ENCODE data around the gene ABO. TPM values are rescaled to one million over a fixed set of nuclear protein-coding genes. Genes with fewer than 3 reads are reported as not detected.
"Not testable (repeated sequence)": the region's sequence is repeated elsewhere in the genome, so short reads cannot be mapped to it uniquely, and the experiment has no call there.

The ABO gene
- total RNA-seq, 1 donor from 2014 or later, result 4.8 TPM

DNA sequence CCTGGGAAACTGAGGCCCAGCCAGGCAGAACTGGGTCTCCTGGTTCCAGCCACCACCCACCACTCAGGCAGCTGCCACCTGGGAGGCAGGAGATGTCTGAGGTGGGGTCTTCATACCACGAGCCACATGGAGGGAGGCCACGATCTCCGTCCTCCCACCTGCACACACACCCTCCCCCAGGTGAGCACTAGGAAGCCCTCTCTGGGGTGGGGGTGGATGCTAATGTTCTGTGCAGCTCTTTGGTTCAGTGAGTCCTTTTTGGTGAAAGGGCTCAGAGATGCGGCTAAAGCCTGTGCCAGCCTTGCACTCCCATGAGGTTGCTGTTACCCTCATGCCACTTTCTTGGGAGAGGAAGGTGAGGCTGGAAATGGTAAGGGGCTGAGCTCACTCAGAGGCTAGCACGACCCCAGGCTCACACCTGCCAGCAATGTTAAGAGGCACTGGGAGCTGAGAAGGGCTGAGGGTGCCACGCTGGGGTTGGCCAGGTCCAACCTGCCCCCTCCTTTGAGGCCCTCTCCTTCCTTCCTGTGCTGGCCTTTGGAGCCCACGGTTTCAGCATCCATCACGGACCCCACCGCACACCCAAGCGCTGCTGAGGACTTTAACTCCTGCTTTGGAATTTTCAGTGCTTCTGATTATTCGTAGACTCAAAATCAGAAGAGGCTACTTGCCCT, 39.3 kb downstream of the ABO start:
- intact Hi-C loops (cut with DNase I), result no loop called here
- TF ChIP-seq, protein P1, sequence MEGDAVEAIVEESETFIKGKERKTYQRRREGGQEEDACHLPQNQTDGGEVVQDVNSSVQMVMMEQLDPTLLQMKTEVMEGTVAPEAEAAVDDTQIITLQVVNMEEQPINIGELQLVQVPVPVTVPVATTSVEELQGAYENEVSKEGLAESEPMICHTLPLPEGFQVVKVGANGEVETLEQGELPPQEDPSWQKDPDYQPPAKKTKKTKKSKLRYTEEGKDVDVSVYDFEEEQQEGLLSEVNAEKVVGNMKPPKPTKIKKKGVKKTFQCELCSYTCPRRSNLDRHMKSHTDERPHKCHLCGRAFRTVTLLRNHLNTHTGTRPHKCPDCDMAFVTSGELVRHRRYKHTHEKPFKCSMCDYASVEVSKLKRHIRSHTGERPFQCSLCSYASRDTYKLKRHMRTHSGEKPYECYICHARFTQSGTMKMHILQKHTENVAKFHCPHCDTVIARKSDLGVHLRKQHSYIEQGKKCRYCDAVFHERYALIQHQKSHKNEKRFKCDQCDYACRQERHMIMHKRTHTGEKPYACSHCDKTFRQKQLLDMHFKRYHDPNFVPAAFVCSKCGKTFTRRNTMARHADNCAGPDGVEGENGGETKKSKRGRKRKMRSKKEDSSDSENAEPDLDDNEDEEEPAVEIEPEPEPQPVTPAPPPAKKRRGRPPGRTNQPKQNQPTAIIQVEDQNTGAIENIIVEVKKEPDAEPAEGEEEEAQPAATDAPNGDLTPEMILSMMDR (IDR thresholded peaks at IDR 0.05), result no peak
- Histone ChIP-seq H3K36me3 (no peaks in the 10 kb centered on the region), H3K9me3 (no peaks in the 10 kb centered on the region), H3K27me3 (no peaks in the 10 kb centered on the region), H3K27ac (no peak overlapping the region), H3K4me1 (no peaks in the 10 kb centered on the region), H3K4me3 (no peak overlapping the region)
- DNase-seq (ENCODE audit: low spot score in 2 of 2), result peak in 1 of 2 donors; percentile 38

DNA sequence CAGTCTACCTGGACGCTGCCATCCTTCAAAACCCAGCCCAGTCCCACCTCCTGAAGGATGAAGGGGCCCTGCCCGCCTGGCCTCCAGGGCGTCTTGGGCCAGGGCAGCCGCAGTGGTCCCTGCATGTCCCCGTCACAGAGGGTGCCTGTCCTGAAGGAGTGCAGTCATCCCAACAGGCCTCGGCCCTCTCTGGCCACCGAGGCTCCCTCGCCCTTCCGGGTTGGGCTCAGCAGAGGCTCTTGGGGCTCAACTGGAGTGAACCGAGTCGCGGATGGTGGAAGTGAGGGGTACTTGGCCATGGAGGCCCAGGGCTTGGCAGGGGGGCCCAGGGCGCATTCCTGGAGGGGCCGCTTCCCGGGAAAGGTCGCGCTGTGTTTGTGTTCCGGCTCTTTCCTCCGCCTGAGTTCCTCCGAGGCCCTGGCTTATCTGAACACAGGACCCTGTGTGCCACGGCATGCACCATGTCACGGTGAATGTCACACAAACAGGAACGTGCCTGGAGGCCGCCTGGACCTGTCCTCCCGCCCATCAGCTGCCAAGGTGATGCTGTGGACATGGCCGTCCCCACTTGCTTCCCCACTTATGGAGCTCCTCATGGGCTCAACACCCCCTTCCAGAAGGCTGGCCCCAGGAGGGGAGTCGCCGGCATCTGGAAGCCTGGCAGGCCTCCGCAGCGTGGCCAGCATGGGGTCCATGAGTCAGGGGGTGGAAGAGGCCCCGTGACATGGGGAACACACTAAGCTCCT, 40.3 kb downstream of the ABO start:
- TF ChIP-seq, protein P1 (IDR thresholded peaks at IDR 0.05), result no peak
- DNase-seq (ENCODE audit: low spot score in 2 of 2), result peak in 1 of 2 donors; percentile 54
- Histone ChIP-seq H3K9me3 (no peaks in the 10 kb centered on the region), H3K36me3 (no peaks in the 10 kb centered on the region), H3K4me3 (no peak overlapping the region), H3K27ac (no peak overlapping the region), H3K4me1 (no peaks in the 10 kb centered on the region), H3K27me3 (no peaks in the 10 kb centered on the region)
- intact Hi-C loops (cut with DNase I), result no loop called here

GRCh38 chr9:133233681-133234432, 41.1 kb downstream of the ABO start:
- intact Hi-C loops (cut with DNase I), result no loop called here
- Histone ChIP-seq H3K27ac (no peak overlapping the region), H3K27me3 (no peaks in the 10 kb centered on the region), H3K36me3 (no peaks in the 10 kb centered on the region), H3K4me3 (no peak overlapping the region), H3K4me1 (no peaks in the 10 kb centered on the region), H3K9me3 (no peaks in the 10 kb centered on the region)
- peak in 1 of 2 donors; percentile 40 for DNase-seq (ENCODE audit: low spot score in 2 of 2)
- TF ChIP-seq, protein P1 (IDR thresholded peaks at IDR 0.05), result no peak

DNA sequence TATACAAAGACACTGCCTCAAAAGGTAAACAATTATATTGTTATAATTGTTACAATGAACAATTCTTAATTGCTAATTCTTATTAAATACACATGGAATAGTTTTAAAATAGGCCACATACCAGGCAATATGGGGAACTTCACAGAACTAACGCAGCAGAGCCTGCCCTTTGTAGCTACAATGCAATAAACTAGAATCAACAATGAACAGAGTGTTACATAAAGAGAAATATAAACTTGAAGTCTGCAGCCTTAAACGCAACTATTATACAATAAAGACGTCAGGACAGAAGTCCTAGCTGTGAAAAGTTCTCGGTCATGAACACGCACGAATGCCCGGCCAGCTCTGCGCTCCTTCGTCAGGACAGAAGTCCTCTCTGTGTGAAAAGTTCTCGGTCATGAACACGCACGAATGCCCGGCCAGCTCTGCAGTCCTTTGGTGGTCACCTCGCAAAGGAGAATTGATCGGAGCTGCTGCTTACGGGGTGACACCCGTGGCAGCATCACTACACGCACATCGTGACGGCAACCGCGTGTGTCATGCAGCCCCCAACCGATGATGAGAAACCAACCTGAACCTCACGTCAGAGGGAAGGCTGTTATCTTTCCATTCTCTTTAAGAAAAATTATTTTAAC, 43.0 kb downstream of the ABO start:
- intact Hi-C loops (cut with DNase I); H3K27ac ChIP-seq; H3K4me3 ChIP-seq; H3K36me3 ChIP-seq; H3K27me3 ChIP-seq; H3K9me3 ChIP-seq; H3K4me1 ChIP-seq: not testable (repeated sequence)
- DNase-seq (ENCODE audit: low spot score in 2 of 2), result peak in 1 of 2 donors; percentile 21

DNA sequence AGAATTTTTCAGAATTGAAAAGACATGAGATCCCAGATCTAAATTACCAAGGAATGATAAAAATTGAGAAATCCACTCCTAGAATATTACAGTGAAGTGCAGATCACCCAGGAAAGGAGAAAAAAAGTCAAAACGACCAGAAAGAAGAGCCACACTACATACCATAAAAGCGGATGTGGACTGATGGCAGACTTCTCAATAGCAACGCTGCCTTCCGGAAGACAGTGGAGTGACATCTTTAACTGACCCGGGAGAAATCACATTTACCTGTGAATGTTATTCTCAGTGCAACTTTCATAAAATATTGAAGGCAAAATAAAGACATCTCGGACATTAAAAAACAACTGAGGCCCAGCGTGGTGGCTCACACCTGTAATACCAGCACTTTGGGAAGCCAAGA, 44.5 kb downstream of the ABO start:
- H3K4me3 ChIP-seq; intact Hi-C loops (cut with DNase I): not testable (repeated sequence)

GRCh38 chr9:133230093-133230492, 44.9 kb downstream of the ABO start:
- DNase-seq (ENCODE audit: low spot score in 2 of 2), result no peak
- TF ChIP-seq, protein P1 (IDR thresholded peaks at IDR 0.05), result no peak
- Histone ChIP-seq H3K4me3 (no peak overlapping the region), H3K9me3 (no peaks in the 10 kb centered on the region), H3K4me1 (no peaks in the 10 kb centered on the region), H3K27ac (no peak overlapping the region), H3K27me3 (no peaks in the 10 kb centered on the region), H3K36me3 (no peaks in the 10 kb centered on the region)
- intact Hi-C loops (cut with DNase I), result no loop called here

More for the DNA sequence above, 44.5 kb downstream of the ABO start:
- H3K27ac ChIP-seq, H3K27me3 ChIP-seq, H3K4me1 ChIP-seq, H3K36me3 ChIP-seq, H3K9me3 ChIP-seq: not testable (repeated sequence)
- DNase-seq (ENCODE audit: low spot score in 2 of 2), result peak in 1 of 2 donors; percentile 19

- H3K27ac ChIP-seq; intact Hi-C loops (cut with DNase I); H3K4me3 ChIP-seq; H3K27me3 ChIP-seq; H3K36me3 ChIP-seq; H3K9me3 ChIP-seq; H3K4me1 ChIP-seq: not testable (repeated sequence)
- DNase-seq (ENCODE audit: low spot score in 2 of 2), result peak in 1 of 2 donors; percentile 56
Measured at GRCh38 chr9:133228474-133229193, 46.4 kb downstream of the ABO start.

- H3K9me3 ChIP-seq; intact Hi-C loops (cut with DNase I); H3K27me3 ChIP-seq; H3K36me3 ChIP-seq; H3K4me3 ChIP-seq; H3K4me1 ChIP-seq; H3K27ac ChIP-seq: not testable (repeated sequence)
- peak in 1 of 2 donors; percentile 45 for DNase-seq (ENCODE audit: low spot score in 2 of 2)
Measured at GRCh38 chr9:133227996-133228395, 47.0 kb downstream of the ABO start.

Measured in ascending aorta (tissue), 2 donors.